ENCODE data around the gene SYT4. TPM values are rescaled to one million over a fixed set of nuclear protein-coding genes. Genes with fewer than 3 reads are reported as not detected.

Gene SYT4, protein sequence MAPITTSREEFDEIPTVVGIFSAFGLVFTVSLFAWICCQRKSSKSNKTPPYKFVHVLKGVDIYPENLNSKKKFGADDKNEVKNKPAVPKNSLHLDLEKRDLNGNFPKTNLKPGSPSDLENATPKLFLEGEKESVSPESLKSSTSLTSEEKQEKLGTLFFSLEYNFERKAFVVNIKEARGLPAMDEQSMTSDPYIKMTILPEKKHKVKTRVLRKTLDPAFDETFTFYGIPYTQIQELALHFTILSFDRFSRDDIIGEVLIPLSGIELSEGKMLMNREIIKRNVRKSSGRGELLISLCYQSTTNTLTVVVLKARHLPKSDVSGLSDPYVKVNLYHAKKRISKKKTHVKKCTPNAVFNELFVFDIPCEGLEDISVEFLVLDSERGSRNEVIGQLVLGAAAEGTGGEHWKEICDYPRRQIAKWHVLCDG
- total RNA-seq (2014; rRNA removed; shearing (Covaris generic)) (10.4 and 13.9 TPM in 2 replicates), polyA plus RNA-seq (2016; fragmentation: Nextera tagmentation; extraction: Ambion mirVana) (3.1 and 3.7 TPM in 2 replicates)
- long read RNA-seq, full-length matches to known transcripts = 2 of 2 reads
- long read RNA-seq, partial matches to known transcripts = 0 of 2 reads
- long read RNA-seq, other reads (novel, unspliced or antisense) = 0 of 2 reads

GRCh38 chr18:43277164-43277600, at the start of gene SYT4:
Gene SYT4, minus strand, starts transcription at chr18:43277490. Its CDS starts 209 bp downstream, at chr18:43277281.
- H3K4me1 Mint-ChIP-seq = peaks cover 40% of the 10 kb centered on the region
- Histone ChIP-seq H2AFZ (peak within 1 kb of the TSS; percentile 21; the same call in 1 of the 2 replicates), H3K27me3 (ENCODE audit: insufficient read depth) (no peaks in the 10 kb centered on the region), H3F3A (replicated peaks; ENCODE audit: low read depth) (no peaks in the 10 kb centered on the region), H3K4me3 (peak within 1 kb of the TSS; percentile 47), H3K79me2 (replicated peaks; ENCODE audit: insufficient read depth) (peaks cover 5% of the 10 kb centered on the region; the same call in 1 of the 2 replicates), H3K4me1 (ENCODE audit: insufficient read depth) (peaks cover 33% of the 10 kb centered on the region), H3K36me3 (ENCODE audit: insufficient read depth) (no peaks in the 10 kb centered on the region), H3K4me2 (peak within 1 kb of the TSS; percentile 64), H4K20me1 (replicated peaks; ENCODE audit: insufficient read depth) (no peaks in the 10 kb centered on the region), H3K9me2 (ENCODE audit: insufficient read depth) (no peaks in the 10 kb centered on the region), H3K27ac (ENCODE audit: low read depth) (no peak within 1 kb of the TSS)
- peak within 1 kb of the TSS; percentile 75 for H3K4me3 Mint-ChIP-seq
- H3K36me3 Mint-ChIP-seq (ENCODE audit: low read depth) = peaks cover 5% of the 10 kb centered on the region; the same call in 1 of the 3 replicates
- no peaks in the 10 kb centered on the region for H3K9me3 Mint-ChIP-seq
- H3K27me3 Mint-ChIP-seq (ENCODE audit: insufficient read depth, low read depth, poor library complexity) = no peaks in the 10 kb centered on the region
- peak; percentile 54 for TF ChIP-seq CREB1 (CRISPR knock-in tag; IDR thresholded peaks at IDR 0.05; ENCODE audit: low read depth)
- TF ChIP-seq, protein P1, sequence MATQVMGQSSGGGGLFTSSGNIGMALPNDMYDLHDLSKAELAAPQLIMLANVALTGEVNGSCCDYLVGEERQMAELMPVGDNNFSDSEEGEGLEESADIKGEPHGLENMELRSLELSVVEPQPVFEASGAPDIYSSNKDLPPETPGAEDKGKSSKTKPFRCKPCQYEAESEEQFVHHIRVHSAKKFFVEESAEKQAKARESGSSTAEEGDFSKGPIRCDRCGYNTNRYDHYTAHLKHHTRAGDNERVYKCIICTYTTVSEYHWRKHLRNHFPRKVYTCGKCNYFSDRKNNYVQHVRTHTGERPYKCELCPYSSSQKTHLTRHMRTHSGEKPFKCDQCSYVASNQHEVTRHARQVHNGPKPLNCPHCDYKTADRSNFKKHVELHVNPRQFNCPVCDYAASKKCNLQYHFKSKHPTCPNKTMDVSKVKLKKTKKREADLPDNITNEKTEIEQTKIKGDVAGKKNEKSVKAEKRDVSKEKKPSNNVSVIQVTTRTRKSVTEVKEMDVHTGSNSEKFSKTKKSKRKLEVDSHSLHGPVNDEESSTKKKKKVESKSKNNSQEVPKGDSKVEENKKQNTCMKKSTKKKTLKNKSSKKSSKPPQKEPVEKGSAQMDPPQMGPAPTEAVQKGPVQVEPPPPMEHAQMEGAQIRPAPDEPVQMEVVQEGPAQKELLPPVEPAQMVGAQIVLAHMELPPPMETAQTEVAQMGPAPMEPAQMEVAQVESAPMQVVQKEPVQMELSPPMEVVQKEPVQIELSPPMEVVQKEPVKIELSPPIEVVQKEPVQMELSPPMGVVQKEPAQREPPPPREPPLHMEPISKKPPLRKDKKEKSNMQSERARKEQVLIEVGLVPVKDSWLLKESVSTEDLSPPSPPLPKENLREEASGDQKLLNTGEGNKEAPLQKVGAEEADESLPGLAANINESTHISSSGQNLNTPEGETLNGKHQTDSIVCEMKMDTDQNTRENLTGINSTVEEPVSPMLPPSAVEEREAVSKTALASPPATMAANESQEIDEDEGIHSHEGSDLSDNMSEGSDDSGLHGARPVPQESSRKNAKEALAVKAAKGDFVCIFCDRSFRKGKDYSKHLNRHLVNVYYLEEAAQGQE (IDR thresholded peaks at IDR 0.05; ENCODE audit: unreplicated experiment) = peak; percentile 89
- TF ChIP-seq CTCF (conservative IDR thresholded peaks at IDR 0.05; ENCODE audit: low read depth in 2 of 2) = no peak
- TF ChIP-seq ZNF331 (CRISPR knock-in tag; IDR thresholded peaks at IDR 0.05; ENCODE audit: low read depth) = peak; percentile 44; the same call in 1 of the 2 replicates
- no peak for TF ChIP-seq EZH2 (IDR thresholded peaks at IDR 0.05; ENCODE audit: low read depth, unreplicated experiment)
- peak; percentile 92 for TF ChIP-seq ZNF462 (CRISPR knock-in tag; IDR thresholded peaks at IDR 0.05)
- peak within 1 kb of the TSS; percentile 57; the same call in 1 of the 2 replicates for H3K27ac Mint-ChIP-seq
- peak; percentile 98 for ATAC-seq
- DNase-seq (ENCODE audit: low spot score) = peak; percentile 93
